GM19240 (cell line): ENCODE results near the gene EXOC4.

Experiments
- DNase-seq: peaks from one replicate; pipeline ENCODE4 v3.0.0; 2011; ENCODE audit warnings: low spot score; ENCODE audit not compliant: insufficient read length

The EXOC4 gene

GRCh38 chr7:134101716-134102115 lies 848.8 kb downstream of the EXOC4 start:
- DNase-seq: no peak

GRCh38 chr7:134104166-134104565 lies 851.3 kb downstream of the EXOC4 start:
- no peak for DNase-seq

GRCh38 chr7:134105841-134106240 lies 853.0 kb downstream of the EXOC4 start:
- no peak for DNase-seq

- DNase-seq: no peak
Measured at GRCh38 chr7:134108802-134109201, 855.9 kb downstream of the EXOC4 start.

GRCh38 chr7:134113655-134114054 lies 860.8 kb downstream of the EXOC4 start:
- DNase-seq: no peak

GRCh38 chr7:134114992-134115391 lies 862.1 kb downstream of the EXOC4 start:
- DNase-seq: no peak
